Epithelial cell of proximal tubule (primary cell): ENCODE data around the gene AUH. TPM values are rescaled to one million over a fixed set of nuclear protein-coding genes. Genes with fewer than 3 reads are reported as not detected.
"Not testable (repeated sequence)": the region's sequence is repeated elsewhere in the genome, so short reads cannot be mapped to it uniquely, and the experiment has no call there.

ENCODE experiments used
- DNase-seq: peaks from one replicate; pipeline ENCODE4 v3.0.0-alpha.2; 2011; ENCODE audit warnings: low read depth
- H3K4me3 ChIP-seq: 2 replicates; pipeline ENCODE4 v1.5.1; 2011; ENCODE audit warnings: low read depth, mild to moderate bottlenecking, low read length
- total RNA-seq: library from RNA; depleted of rRNA; stranded (reverse); fragments of >200 nt; gene quantifications from 2 replicates; pipeline ENCODE4 v1.2.3, GENCODE V29; 2015
- TF ChIP-seq, protein P1 (sequence below): conservative IDR thresholded peaks from 2 replicates; pipeline ENCODE4 v1.5.1; 2012; ENCODE audit warnings: low read depth, mild to moderate bottlenecking, low read length

Gene AUH
- total RNA-seq, 1 donor from 2014 or later: 16.8 TPM

DNA sequence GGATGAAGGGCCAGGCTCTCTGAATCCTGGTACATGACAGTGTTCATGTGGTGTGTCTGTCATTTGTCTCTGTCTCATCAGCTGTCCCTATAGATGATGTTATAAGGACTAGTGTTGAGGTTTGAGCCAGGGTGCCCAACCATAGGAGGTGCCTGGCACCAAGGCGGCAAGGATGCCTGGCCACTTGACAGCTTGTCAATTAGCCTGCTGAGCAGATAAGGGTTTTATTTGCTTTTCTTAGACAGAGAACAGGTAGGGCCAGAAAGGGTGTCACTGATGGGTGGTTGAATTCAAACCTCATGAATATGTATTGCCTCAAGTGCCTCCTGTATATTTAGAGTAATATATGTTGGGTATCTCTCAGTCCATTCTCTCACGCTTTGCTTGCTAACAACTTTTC lies 30.1 kb upstream of the AUH start:
- no peak for DNase-seq
- no peak overlapping the region for H3K4me3 ChIP-seq
- TF ChIP-seq, protein P1, sequence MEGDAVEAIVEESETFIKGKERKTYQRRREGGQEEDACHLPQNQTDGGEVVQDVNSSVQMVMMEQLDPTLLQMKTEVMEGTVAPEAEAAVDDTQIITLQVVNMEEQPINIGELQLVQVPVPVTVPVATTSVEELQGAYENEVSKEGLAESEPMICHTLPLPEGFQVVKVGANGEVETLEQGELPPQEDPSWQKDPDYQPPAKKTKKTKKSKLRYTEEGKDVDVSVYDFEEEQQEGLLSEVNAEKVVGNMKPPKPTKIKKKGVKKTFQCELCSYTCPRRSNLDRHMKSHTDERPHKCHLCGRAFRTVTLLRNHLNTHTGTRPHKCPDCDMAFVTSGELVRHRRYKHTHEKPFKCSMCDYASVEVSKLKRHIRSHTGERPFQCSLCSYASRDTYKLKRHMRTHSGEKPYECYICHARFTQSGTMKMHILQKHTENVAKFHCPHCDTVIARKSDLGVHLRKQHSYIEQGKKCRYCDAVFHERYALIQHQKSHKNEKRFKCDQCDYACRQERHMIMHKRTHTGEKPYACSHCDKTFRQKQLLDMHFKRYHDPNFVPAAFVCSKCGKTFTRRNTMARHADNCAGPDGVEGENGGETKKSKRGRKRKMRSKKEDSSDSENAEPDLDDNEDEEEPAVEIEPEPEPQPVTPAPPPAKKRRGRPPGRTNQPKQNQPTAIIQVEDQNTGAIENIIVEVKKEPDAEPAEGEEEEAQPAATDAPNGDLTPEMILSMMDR: no peak

DNA sequence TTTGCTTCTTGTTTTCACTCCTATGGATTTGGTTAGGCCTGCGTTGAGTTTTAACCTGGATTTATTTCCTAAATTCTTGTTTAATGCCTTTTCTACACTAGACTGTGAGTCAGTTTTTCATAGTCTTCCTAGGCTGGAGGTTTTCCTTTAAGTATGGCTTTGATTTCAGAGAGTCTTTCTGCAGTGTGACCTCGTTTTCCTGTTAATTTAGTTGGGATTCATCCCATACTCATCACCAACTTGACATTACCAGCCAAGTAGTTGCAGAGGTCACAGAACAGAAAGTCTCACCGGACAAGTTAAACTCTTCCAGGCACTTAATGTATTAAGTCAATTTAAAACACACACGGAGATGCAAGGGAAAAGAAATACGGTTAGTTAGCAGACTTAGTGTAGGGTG lies 29.7 kb upstream of the AUH start:
- DNase-seq: no peak
- TF ChIP-seq, protein P1: no peak
- H3K4me3 ChIP-seq: no peak overlapping the region

DNA sequence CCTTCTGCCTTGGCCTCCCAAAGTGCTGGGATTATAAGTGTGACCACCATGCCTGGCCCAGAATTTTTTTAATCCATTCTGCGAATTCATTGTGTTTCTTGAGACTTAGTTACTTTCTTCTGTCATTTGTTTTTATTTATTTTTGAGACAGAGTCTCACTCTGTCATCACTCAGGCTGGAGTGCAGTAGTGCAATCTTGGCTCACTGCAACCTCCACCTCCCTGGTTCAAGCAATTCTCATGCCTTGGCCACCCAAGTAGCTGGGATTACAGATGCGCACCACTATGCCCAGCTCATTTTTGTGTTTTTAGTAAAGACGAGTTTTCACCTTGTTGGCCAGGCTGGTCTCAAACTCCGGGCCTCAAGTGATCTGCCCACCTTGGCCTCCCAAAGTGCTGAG lies 28.0 kb upstream of the AUH start:
- not testable (repeated sequence) for DNase-seq, H3K4me3 ChIP-seq

DNA sequence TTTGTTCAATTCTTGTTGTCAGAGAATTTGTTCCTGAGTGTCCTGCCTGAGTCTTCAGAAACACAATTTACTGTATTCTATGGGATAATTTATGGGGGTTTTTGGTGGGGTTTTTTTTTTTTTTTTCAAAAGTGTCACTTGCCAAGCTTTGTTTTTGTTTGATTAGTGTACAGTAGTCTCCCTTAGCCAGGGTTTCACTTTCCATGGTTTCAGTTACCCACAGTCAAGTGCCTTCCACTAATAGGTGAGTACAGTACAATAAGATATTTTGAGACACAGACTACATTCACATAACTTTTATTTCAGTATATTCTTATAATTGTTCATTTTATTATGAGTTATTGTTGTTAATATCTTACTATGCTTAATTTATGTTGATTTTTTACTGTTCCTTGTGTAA lies 25.0 kb upstream of the AUH start:
- H3K4me3 ChIP-seq: no peak overlapping the region
- no peak for DNase-seq
- TF ChIP-seq, protein P1: no peak

DNA sequence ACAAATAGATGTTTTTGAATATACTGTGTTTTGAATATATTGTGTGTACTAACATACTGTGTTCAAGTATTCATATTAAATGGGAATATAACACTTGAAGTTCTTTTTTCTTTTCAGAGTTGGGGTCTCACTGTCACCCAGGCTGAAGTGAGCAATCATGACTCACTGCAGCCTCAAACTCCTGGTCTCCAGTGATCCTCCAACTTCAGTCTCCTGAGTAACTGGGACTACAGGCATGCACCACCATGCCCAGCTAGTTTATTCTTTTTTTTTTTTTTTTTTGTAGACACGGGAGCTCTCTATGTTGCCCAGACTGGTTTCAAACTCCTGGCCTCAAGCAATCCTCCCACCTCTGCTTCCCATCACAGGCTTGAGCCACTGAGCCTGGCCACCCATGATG lies 23.2 kb upstream of the AUH start:
- TF ChIP-seq, protein P1: no peak
- no peak for DNase-seq
- no peak overlapping the region for H3K4me3 ChIP-seq

DNA sequence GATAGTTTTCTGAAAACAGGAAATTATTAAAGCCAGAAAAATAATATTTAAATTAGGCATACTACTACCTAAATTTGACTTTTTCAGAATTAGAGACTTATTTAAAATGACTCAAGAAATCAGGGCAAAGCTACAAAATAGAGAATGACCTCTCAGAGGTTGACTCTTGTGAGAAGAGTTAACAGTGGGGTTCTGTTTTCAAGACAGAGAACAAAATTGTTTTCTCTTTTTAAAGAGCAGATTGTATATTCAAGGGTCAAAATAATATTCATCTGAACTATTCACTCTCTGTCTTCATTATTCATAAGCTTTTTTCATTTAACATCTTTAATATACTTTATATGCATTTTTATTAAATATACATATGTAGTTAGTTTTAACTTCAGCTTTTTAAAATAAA lies 21.9 kb upstream of the AUH start:
- DNase-seq: no peak
- H3K4me3 ChIP-seq: no peak overlapping the region
- TF ChIP-seq, protein P1: no peak

DNA sequence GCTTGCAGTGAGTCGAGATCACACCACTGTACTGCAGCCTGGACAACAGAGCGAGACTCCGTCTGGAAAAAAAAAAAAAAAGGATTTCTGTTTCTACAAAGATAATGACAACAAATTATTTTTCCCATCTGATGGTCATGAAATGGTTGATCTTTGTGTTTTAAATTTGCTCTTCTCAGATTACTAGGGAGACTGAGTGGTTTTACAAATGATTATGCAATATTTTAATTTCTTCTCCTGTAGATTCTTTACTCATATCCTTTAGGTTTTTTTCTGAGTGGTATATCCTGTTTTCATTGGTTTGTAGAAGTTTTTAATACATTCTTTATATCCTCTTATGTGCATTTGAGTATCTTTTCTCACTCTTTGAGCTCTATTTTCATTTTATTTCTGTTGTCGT lies 20.6 kb upstream of the AUH start:
- no peak for DNase-seq
- TF ChIP-seq, protein P1: no peak
- H3K4me3 ChIP-seq: no peak overlapping the region

DNA sequence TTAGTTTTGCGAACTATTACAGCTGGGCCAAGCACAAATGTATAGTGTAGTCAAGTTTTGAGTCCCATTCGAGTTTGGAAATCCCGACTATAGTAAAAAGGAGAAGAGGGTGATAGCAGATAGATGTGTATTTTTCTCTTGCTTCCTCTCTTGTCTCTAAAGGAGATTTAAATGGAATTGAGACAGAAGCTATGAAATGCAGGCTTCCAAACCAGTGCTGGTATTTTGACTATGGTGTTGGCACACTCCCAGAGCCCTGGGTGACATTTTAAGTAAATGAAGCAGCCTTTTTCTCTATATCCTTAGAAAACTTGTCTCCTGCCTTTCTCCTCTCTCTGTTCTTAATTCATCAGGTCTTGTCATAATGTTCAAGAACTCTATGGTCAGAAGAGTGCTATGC lies 17.7 kb upstream of the AUH start:
- TF ChIP-seq, protein P1: no peak
- DNase-seq: no peak
- no peak overlapping the region for H3K4me3 ChIP-seq
